ENCODE data around the gene PARD3.

- no peak for TF ChIP-seq CTCF (IDR thresholded peaks at IDR 0.05)
- TF ChIP-seq POLR2A (IDR thresholded peaks at IDR 0.05), result no peak
These were observed 477.2 kb downstream of the PARD3 start for GRCh38 chr10:34337917-34338316.
